Duodenal mucosa (tissue), 2 donors: ENCODE data around the gene C2orf72.

Experiments
- H3K27ac ChIP-seq: one replicate; pipeline ENCODE4 v1.7.0; 2013; ENCODE audit warnings: low read depth, low read length
- H3K27me3 ChIP-seq, 2 donors: one replicate each; pipeline ENCODE4 v1.7.0; 2013; ENCODE audit warnings: low read length in 2 of 2, control low read depth in 1 of 2; ENCODE audit not compliant: insufficient read depth in 2 of 2, control insufficient read depth in 1 of 2
- H3K36me3 ChIP-seq, 2 donors: one replicate each; pipeline ENCODE4 v1.7.0; 2013; ENCODE audit warnings: low read length in 2 of 2, control low read depth in 1 of 2; ENCODE audit not compliant: insufficient read depth in 2 of 2, control insufficient read depth in 1 of 2
- H3K4me1 ChIP-seq, 2 donors: one replicate each; pipeline ENCODE4 v1.7.0; 2013; ENCODE audit warnings: low read length in 2 of 2, control low read depth in 1 of 2; ENCODE audit not compliant: insufficient read depth in 2 of 2, control insufficient read depth in 1 of 2
- H3K4me3 ChIP-seq, 2 donors: one replicate each; pipeline ENCODE4 v1.7.0; 2013; ENCODE audit warnings: low read length in 2 of 2, low read depth in 1 of 2
- H3K9ac ChIP-seq, 2 donors: one replicate each; pipeline ENCODE4 v1.7.0; 2013; ENCODE audit warnings: low read length in 2 of 2, low read depth in 1 of 2
- H3K9me3 ChIP-seq, 2 donors: one replicate each; pipeline ENCODE4 v1.7.0; 2013; ENCODE audit warnings: low read length in 2 of 2, control low read depth in 1 of 2; ENCODE audit not compliant: control insufficient read depth in 1 of 2

Gene C2orf72

DNA sequence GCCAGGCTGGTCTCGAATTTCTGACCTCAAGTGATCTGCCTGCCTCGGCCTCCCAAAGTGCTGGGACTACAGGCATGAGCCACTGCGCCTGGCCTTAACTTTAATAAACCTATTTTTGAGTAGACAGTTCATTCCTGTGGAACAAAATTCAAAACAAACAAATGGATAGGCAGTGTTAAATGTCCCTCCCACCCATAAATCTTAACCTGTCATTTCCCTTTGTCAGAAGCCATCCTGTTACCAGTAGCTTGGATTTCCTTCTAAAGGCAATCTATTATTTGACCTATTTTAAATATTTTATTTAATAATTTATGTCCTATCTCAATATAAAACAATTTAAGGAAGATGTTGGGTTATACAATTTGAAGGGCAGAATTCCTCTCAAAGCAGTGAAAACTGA lies 6.6 kb upstream of the C2orf72 start:
- no peaks in the 10 kb centered on the region for H3K9me3 ChIP-seq
- no peak overlapping the region for H3K27ac ChIP-seq
- H3K27me3 ChIP-seq = no peaks in the 10 kb centered on the region
- H3K9ac ChIP-seq = no peak overlapping the region
- no peak overlapping the region for H3K4me3 ChIP-seq
- H3K4me1 ChIP-seq = peaks cover 22 to 23% of the 10 kb centered on the region in 2 donors
- H3K36me3 ChIP-seq = no peaks in the 10 kb centered on the region

DNA sequence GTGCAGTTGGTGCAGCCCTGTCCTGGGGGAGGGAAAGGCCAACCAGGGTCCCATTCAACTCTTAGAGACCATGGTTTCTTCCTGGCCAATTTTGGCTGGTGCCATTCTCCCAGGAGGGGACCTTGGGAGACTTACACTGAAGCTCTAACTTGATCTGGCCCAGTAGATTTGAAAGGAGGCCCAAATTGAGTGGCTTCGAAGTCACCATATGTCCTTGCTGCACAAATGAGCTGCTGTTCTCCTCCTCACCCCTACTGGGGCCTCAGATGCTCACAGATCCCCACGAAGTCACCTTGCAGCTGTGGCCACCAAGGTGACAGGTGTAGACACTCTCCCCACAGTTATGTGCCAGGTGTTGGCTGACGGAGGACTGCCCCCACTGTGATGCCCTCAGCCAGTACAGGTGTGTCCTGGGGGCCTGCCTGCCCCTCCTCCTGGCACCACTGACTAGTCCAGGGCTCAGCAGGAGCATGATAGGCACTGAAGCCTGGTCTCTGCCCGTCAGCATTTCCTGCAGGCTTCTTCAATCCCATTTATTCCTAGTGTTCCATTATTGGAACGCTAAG lies 4.7 kb upstream of the C2orf72 start:
- Histone ChIP-seq H3K27me3 (peaks cover 6 to 9% of the 10 kb centered on the region in 2 donors), H3K4me1 (peaks cover 22 to 23% of the 10 kb centered on the region in 2 donors), H3K9me3 (no peaks in the 10 kb centered on the region), H3K4me3 (no peak overlapping the region), H3K9ac (no peak overlapping the region), H3K27ac (no peak overlapping the region), H3K36me3 (no peaks in the 10 kb centered on the region)

DNA sequence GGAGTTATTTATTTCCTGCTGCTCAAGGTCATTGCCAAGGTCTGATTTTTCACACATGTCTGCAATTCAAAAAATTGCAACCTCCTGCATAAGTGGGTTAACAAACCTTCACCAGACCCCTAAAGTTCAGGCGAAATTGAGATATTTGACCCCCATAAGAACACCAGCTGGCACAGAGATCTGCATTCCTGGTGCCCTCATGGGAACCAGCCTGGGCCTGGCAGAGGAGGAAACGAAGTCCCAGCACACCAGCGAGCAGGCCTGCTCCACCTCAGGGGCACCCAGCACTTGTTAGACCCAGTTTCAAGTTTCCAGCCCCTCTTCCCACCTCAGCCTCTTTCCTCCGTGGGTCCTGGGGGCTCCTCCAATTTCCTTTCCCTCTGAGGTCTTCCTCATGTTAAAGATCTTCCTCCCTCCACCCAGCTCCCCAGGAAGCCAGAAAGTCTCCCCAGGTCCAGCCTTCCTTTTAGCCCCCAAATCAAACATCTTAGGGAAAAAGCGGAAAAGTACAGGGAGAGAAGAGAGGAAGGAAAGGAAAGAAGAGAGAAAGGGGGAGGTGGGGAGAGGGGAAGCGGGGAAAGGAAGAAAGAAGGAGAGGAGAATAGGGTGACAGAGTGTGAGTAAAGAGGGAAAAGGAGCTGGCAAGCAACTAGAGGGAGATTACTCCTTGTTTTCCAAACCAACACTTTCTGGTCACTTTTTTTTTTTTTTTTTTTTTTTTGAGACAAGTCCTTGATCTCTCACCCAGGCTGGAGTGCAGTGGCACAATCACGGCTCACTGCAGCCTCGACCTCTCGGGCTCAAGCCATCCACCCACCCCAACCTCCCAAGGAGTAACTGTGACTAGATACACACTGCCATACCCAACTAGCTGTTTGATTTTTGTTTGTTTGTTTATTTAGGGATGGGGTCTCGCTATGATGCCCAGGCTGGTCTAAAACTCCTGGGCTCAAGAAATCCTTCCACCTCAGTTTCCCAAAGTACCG lies 3.9 kb upstream of the C2orf72 start:
- Histone ChIP-seq H3K4me3 (no peak overlapping the region), H3K27me3 (peaks cover 6 to 9% of the 10 kb centered on the region in 2 donors), H3K27ac (no peak overlapping the region), H3K9ac (no peak overlapping the region), H3K36me3 (no peaks in the 10 kb centered on the region), H3K4me1 (peaks cover 22 to 23% of the 10 kb centered on the region in 2 donors), H3K9me3 (no peaks in the 10 kb centered on the region)

DNA sequence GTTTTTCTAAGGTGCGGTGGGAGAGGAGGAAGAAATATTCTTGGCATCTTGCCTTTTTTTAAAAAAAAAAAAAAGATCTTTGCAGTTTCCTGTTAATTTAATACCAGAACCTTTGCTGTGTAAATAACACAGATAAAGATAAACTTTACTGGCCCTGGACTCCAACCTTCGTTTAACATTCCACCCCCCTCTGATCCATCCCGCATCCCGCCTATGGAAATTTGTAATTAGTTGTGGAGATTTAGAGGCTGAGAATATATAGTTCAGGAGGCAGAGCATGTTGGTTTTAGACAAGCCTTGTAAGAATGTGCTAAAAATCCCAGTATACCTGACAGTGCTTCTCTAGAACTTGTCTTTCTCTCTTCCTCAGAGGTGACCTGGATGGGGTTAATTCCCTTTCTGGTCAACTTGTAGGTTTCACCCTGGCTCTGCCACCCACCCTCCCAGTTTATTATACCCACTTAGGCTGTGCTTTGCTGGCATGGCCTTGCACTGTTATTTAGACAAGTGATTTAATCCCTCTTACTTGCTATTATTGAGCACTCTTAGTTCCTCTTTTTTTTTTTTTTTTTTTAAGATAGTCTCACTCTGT lies 2.9 kb upstream of the C2orf72 start:
- Histone ChIP-seq H3K9ac (no peak overlapping the region), H3K4me1 (peaks cover 22 to 23% of the 10 kb centered on the region in 2 donors), H3K27me3 (peaks cover 9% of the 10 kb centered on the region in 2 donors), H3K36me3 (no peaks in the 10 kb centered on the region), H3K27ac (no peak overlapping the region), H3K9me3 (no peaks in the 10 kb centered on the region), H3K4me3 (no peak overlapping the region)

DNA sequence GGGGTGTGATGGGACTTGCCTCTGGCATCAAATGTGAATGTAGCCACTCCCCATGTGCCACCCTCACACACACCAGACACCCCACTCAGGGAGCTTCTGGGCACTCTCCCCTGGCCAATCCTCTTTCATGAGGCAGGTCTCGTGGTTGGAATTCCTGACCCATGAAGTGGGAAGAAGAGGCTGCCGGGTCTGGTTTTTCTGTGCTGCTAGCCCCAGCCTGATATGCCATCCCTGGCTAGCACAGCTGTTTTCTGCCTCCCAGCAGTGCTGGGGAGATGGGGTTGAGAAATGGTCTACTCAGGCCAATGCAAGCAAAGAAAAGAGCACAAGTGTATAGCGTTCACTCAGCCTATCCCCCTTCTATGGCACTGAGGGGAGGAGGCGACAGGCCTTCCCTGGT lies 1.2 kb upstream of the C2orf72 start:
- Histone ChIP-seq H3K27ac (no peak overlapping the region), H3K9ac (no peak overlapping the region), H3K4me3 (no peak overlapping the region), H3K27me3 (peaks cover 9 to 13% of the 10 kb centered on the region in 2 donors), H3K4me1 (peaks cover 22 to 23% of the 10 kb centered on the region in 2 donors), H3K9me3 (no peaks in the 10 kb centered on the region), H3K36me3 (peaks cover 0 to 2% of the 10 kb centered on the region in 2 donors)

DNA sequence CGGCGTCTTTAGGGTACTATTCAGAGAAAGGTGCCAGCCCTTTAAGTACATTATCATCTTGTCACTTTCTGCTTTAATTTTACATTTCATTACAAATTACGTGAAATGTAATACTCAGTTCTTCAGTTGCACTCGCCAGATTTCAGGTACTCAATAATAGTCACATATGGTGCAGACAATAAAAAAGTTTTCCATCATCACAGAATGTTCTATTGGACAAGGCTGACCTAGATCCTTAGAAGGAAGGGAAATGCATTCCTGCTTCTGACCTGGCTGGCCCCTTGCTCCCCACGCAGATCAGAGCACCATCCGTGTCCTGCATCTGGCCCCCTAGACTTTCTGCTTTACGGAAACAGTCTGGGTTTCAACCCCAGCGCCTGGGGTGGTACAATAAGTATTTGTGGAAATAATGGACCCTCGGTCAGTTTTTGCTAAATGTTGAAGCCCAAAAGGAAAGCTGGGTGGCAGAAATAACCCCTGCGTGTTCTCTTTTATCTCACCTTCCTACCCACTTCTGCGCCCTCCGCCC lies 681 bp upstream of the C2orf72 start:
- Histone ChIP-seq H3K27me3 (peaks cover 13 to 14% of the 10 kb centered on the region in 2 donors), H3K9me3 (no peaks in the 10 kb centered on the region), H3K36me3 (peaks cover 5 to 6% of the 10 kb centered on the region in 2 donors), H3K9ac (no peak overlapping the region), H3K27ac (no peak overlapping the region), H3K4me3 (no peak overlapping the region), H3K4me1 (peaks cover 23 to 26% of the 10 kb centered on the region in 2 donors)

DNA sequence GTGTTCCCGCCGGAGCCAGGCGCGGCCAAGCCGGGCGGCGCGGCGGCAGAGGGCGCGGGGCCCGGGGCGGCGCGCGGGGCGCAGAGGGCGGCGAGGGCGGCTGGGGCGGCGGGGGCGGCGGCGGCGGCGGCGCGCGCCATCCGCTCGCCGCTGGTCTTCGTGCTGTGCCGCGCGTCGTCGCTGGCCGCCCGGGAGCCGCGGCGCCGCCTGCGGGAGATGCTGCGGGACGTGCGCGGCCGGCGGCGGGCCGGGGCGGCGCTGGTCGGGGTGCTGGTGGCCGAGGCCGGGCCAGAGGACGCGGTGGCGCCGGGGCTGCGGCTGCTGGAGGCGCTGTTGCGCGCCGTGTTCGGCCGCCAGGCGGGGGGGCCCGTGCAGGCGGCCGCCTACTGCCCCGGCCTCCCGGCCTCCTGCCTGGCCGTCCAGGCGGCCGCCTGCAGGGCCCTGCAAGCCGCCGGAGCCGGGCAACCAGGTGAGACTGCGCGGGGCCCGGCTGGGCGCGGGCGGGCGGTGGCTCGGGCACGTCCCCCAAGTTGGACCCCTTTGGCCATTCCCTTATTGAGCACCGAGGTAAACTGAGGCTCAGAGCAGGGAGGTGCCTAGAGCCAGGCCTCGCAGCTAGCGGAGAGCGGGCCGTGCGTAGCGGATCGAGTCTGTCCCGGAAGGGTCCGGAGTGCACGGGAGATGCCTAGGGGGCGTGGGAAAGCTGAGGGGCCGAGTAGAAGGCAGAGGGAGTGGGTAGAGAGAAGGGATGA lies 584 bp downstream of the C2orf72 start:
- Histone ChIP-seq H3K27ac (no peak overlapping the region), H3K9ac (peak overlapping the region in 1 of 2 donors; percentile 48), H3K4me1 (peaks cover 20 to 25% of the 10 kb centered on the region in 2 donors), H3K27me3 (peaks cover 13 to 16% of the 10 kb centered on the region in 2 donors), H3K4me3 (peak overlapping the region; percentile 68), H3K9me3 (no peaks in the 10 kb centered on the region), H3K36me3 (peaks cover 6 to 13% of the 10 kb centered on the region in 2 donors)

DNA sequence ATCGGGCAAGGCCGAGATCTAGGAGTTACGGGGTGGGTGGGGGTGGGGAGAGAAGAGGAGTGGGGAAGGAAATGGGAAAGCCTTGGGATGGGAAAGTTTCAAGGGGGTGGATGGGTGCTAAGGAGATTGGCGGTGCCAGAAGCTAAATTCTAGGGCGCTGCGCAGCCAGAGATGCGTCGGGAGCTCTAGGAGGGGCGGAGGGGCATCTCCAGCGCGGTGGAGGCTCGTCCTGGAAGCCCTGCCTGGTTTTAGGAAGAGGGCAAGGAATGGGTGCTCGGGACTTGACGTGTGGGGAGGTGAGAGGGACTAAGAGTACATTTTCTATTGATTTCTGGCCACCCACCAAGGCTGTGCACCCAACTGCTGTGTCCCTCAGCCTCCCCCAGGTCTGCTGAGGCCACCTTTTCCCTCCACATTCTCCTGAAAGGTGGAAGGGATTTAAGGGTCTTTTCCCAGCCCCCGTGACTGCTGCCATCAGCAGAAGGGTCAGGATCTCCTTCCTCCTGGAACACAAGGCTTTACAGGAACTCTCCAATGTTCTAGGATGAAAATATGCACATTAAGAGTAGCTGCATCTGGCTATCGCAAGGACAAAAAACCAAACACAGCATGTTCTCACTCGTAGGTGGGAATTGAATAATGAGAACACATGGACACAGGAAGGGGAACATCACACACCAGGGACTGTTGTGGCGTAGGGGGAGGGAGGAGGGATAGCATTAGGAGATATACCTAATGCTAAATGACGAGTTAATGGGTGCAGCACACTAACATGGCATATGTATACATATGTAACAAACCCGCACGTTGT lies 1.4 kb downstream of the C2orf72 start:
- Histone ChIP-seq H3K27ac (no peak overlapping the region), H3K9me3 (no peaks in the 10 kb centered on the region), H3K36me3 (peaks cover 9 to 15% of the 10 kb centered on the region in 2 donors), H3K9ac (peak overlapping the region in 1 of 2 donors; percentile 18), H3K4me1 (peaks cover 13 to 17% of the 10 kb centered on the region in 2 donors), H3K27me3 (peaks cover 13 to 16% of the 10 kb centered on the region in 2 donors), H3K4me3 (peak overlapping the region; percentile 68)

DNA sequence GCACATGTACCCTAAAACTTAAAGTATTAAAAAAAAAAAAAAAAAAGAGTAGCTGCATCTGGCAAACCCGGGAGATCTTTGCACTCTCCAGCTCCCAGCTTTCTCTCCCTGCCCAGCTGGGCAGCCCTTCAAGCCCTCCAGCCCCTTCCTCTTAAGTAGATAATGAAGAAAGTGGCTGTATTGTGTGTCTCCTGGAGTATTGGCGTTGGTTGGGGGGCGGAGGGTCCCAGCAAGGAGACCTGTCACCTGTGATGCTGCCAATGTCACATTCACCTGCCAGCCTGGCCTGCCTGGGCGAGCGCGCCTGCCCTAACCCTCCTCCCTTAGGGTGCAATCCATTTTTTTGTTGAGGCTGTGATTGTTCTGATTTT lies 2.0 kb downstream of the C2orf72 start:
- peaks cover 9 to 19% of the 10 kb centered on the region in 2 donors for H3K36me3 ChIP-seq
- H3K9ac ChIP-seq = no peak overlapping the region
- peaks cover 13 to 16% of the 10 kb centered on the region in 2 donors for H3K27me3 ChIP-seq
- H3K4me3 ChIP-seq = peak overlapping the region in 1 of 2 donors; percentile 8
- H3K27ac ChIP-seq = no peak overlapping the region
- H3K4me1 ChIP-seq = peaks cover 8 to 13% of the 10 kb centered on the region in 2 donors
- H3K9me3 ChIP-seq = no peaks in the 10 kb centered on the region
